ENCODE results near the gene HRG.

DNA sequence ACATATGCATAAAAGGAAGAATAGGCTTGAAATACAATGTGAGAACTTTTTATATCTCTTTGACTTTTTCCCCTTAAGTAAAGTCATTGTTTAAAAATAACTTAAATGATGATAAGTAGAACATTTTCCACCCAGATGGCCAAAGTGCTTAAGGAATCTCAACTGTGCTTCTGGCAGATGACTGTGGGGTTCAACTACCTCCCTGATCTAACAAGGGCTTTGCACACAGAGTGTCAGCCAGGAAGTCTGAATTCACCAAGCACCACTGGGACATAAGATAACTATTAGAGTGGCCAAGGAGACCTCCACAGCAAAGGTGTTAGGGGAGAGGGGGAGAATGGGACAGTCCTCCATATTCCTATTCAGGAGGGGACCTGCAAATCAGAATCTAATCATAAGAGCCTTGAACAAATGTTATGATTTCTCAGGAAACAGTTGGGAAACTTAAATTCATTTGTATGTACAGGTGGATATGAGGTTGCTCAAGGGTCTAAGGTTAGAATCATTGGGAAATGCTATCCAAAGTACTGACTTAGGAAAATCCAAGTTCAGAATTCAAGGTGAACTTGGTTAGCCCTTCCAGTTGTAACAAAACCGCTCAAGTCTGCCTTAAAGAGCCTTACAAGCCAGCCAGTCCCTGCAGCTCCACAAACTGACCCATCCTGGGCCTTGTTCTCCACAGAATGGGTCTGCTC is 25.9 kb upstream of the HRG start, which contains the start of gene FETUB:
- TF ChIP-seq, protein P1, sequence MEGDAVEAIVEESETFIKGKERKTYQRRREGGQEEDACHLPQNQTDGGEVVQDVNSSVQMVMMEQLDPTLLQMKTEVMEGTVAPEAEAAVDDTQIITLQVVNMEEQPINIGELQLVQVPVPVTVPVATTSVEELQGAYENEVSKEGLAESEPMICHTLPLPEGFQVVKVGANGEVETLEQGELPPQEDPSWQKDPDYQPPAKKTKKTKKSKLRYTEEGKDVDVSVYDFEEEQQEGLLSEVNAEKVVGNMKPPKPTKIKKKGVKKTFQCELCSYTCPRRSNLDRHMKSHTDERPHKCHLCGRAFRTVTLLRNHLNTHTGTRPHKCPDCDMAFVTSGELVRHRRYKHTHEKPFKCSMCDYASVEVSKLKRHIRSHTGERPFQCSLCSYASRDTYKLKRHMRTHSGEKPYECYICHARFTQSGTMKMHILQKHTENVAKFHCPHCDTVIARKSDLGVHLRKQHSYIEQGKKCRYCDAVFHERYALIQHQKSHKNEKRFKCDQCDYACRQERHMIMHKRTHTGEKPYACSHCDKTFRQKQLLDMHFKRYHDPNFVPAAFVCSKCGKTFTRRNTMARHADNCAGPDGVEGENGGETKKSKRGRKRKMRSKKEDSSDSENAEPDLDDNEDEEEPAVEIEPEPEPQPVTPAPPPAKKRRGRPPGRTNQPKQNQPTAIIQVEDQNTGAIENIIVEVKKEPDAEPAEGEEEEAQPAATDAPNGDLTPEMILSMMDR (optimal IDR thresholded peaks at IDR 0.05 in 1 of 3, IDR thresholded peaks at IDR 0.05 in 1 of 3, conservative IDR thresholded peaks at IDR 0.05 in 1 of 3; ENCODE audit: extremely low read depth in 1 of 3, insufficient read depth in 2 of 3, low read length in 3 of 3) = no peak
- no peak for TF ChIP-seq EZH2 (IDR thresholded peaks at IDR 0.05; ENCODE audit: low read length)

All from keratinocyte (primary cell).